OCI-M2 (cell line): ENCODE results near the gene MCC.

ENCODE experiments used
- DNase-seq: peaks from one replicate; lab custom pipeline; 2025; ENCODE audit not compliant: unreplicated experiment; lab: John Stamatoyannopoulos, UW

MCC gene

GRCh38 chr5:113123618-113124017 lies 364.6 kb downstream of the MCC start:
- no peak for DNase-seq

- no peak for DNase-seq
Measured at GRCh38 chr5:113122053-113122452, 366.2 kb downstream of the MCC start.

GRCh38 chr5:113119246-113119924 lies 368.9 kb downstream of the MCC start:
- no peak for DNase-seq

- no peak for DNase-seq
Measured at GRCh38 chr5:113118765-113119164, 369.5 kb downstream of the MCC start.

GRCh38 chr5:113118298-113118697 lies 370.0 kb downstream of the MCC start:
- no peak for DNase-seq

GRCh38 chr5:113117543-113118115 lies 370.6 kb downstream of the MCC start:
- no peak for DNase-seq

GRCh38 chr5:113115956-113116355 lies 372.3 kb downstream of the MCC start:
- no peak for DNase-seq

GRCh38 chr5:113115061-113115460 lies 373.2 kb downstream of the MCC start:
- DNase-seq, result no peak

GRCh38 chr5:113114559-113114958 lies 373.7 kb downstream of the MCC start:
- no peak for DNase-seq

GRCh38 chr5:113112435-113112834 lies 375.8 kb downstream of the MCC start:
- no peak for DNase-seq

GRCh38 chr5:113110117-113110516 lies 378.1 kb downstream of the MCC start:
- no peak for DNase-seq

GRCh38 chr5:113109344-113109743 lies 378.9 kb downstream of the MCC start:
- DNase-seq, result no peak

- DNase-seq, result no peak
Measured at GRCh38 chr5:113108485-113108884, 379.8 kb downstream of the MCC start.

GRCh38 chr5:113106821-113107220 lies 381.4 kb downstream of the MCC start:
- no peak for DNase-seq

- no peak for DNase-seq
Measured at GRCh38 chr5:113105693-113106280, 382.5 kb downstream of the MCC start.

- DNase-seq, result no peak
Measured at GRCh38 chr5:113103330-113103729, 384.9 kb downstream of the MCC start.

GRCh38 chr5:113102121-113102531 lies 386.1 kb downstream of the MCC start:
- DNase-seq, result no peak

- no peak for DNase-seq
Measured at GRCh38 chr5:113100981-113101380, 387.3 kb downstream of the MCC start.

GRCh38 chr5:113099822-113100221 lies 388.4 kb downstream of the MCC start:
- DNase-seq, result no peak

GRCh38 chr5:113098378-113098777 lies 389.9 kb downstream of the MCC start:
- no peak for DNase-seq

- DNase-seq, result no peak
Measured at GRCh38 chr5:113095831-113096230, 392.4 kb downstream of the MCC start.

- no peak for DNase-seq
Measured at GRCh38 chr5:113093558-113093957, 394.7 kb downstream of the MCC start.

GRCh38 chr5:113092683-113093082 lies 395.6 kb downstream of the MCC start:
- DNase-seq, result no peak
